HG02763 (cell line): Measurements from ENCODE around the gene XIRP1.
A peak's percentile ranks its signal among the peaks of the same experiment; 100 is the strongest.
"Not testable (repeated sequence)": the region's sequence is repeated elsewhere in the genome, so short reads cannot be mapped to it uniquely, and the experiment has no call there.

Source experiments
- ATAC-seq: cut with Tn5 transposase; IDR thresholded peaks from one replicate; pipeline ENCODE4 v1.9.1; 2021; ENCODE audit warnings: mild to moderate bottlenecking, moderate library complexity; ENCODE audit not compliant: unreplicated experiment

Gene XIRP1

GRCh38 chr3:39186692-39187151 lies 5.7 kb downstream of the XIRP1 start:
- ATAC-seq: no peak

GRCh38 chr3:39185959-39186691 lies 6.3 kb downstream of the XIRP1 start:
- ATAC-seq: no peak

GRCh38 chr3:39185326-39185958 lies 7.0 kb downstream of the XIRP1 start:
- no peak for ATAC-seq

- no peak for ATAC-seq
Measured at GRCh38 chr3:39184968-39185285, 7.5 kb downstream of the XIRP1 start.

- no peak for ATAC-seq
Measured at GRCh38 chr3:39184081-39184967, 8.1 kb downstream of the XIRP1 start.

GRCh38 chr3:39183211-39184080 lies 8.9 kb downstream of the XIRP1 start:
- ATAC-seq: no peak

GRCh38 chr3:39181408-39182335 lies 10.7 kb downstream of the XIRP1 start:
- no peak for ATAC-seq

- peak; percentile 87 for ATAC-seq
Measured at GRCh38 chr3:39180546-39181346, 11.6 kb downstream of the XIRP1 start.

- ATAC-seq: no peak
Measured at GRCh38 chr3:39180183-39180545, 12.2 kb downstream of the XIRP1 start.

GRCh38 chr3:39178553-39178952 lies 13.8 kb downstream of the XIRP1 start:
- ATAC-seq: no peak

- ATAC-seq: peak; percentile 39
Measured at GRCh38 chr3:39177708-39178332, 14.6 kb downstream of the XIRP1 start.

GRCh38 chr3:39176025-39176714 lies 16.2 kb downstream of the XIRP1 start:
- no peak for ATAC-seq

GRCh38 chr3:39173318-39174125 lies 18.9 kb downstream of the XIRP1 start:
- ATAC-seq: no peak

GRCh38 chr3:39171860-39172259 lies 20.5 kb downstream of the XIRP1 start:
- no peak for ATAC-seq

- ATAC-seq: not testable (repeated sequence)
Measured at GRCh38 chr3:39170877-39171276, 21.5 kb downstream of the XIRP1 start.

- no peak for ATAC-seq
Measured at GRCh38 chr3:39170461-39170860, 21.9 kb downstream of the XIRP1 start.

- no peak for ATAC-seq
Measured at GRCh38 chr3:39169712-39170111, 22.7 kb downstream of the XIRP1 start.
